Measurements from ENCODE around the gene HNRNPAB.

HNRNPAB gene

DNA sequence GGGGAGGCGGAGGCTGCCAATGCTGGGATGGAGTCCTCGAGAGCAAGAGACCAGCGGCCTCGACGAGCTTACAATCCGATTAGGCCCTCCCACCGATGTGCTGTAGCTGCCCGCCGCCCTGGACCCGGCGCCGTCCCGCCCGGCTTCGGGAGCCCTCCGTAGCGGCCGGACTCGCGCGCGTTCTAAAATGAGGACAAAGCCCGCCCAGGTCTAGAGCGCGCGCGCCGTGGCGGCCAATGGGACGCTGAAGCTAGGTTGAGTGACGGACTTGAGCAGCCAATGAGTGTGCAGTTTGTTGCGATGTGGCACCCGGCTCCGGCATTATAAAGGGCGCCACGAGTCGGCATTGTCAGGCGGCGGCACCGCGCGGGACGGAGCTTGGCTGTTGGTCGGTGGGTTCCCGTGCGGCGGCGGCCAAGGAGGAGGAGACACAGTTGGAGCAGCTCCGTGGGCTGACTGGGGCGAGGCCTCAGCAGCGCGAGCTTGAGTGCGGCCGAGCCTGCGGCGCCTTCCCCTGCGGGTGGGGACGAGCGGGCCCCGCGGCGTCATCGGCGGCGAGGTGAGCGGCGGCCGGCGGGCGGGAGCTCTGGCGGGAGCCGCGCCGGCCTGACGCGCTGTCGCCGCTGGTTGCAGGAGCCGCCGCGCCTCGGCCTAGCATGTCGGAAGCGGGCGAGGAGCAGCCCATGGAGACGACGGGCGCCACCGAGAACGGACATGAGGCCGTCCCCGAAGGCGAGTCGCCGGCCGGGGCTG, at the start of gene HNRNPAB:
TSS of gene HNRNPAB (plus strand) at position 352 of the 753 bp plus-strand sequence. CDS start at position 657, 305 bp downstream.
- DNase-seq (ENCODE audit: low read depth): peak; percentile 89

DNA sequence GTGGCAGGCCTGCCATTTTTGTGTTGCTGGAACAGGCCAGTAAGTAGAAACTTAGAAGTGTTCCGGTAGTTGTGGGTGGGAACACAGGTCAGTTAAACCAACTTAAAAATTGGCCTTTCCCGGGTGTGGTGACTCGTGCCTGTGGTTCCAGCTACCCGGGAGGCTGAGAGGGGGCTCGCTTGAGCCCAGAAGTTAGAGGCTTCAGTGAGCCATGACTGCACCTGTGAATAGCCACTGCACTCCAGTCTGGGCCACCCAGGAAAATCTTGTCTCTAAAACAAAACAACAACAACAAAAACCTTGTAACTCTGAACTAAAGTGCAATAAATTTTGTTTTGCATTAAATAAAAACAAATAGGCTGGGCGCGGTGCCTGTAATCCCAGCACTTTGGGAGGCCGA, 49.3 kb upstream of the HNRNPAB start:
- DNase-seq (ENCODE audit: low read depth): no peak

GRCh38 chr5:178160176-178160575, 44.2 kb upstream of the HNRNPAB start:
- no peak for DNase-seq (ENCODE audit: low read depth)

DNA sequence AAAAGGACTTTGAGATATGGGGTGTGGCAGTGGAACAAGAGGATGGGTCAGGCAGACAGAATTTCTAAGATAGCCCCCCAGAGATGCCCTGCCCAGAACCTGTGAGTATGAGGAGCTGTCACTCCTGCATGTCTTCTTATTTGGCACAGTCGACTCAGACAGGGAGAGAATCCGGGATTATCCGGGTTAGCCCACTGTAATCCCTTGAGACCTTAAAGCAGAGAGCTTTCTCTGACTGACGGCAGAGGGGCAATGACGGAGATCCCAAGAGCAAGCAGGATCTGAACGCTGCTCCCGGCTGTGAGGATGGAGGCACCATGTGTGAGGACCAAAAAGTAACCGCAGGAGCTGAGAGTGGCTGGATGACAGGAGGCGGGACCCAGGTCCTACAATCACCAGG, 41.9 kb upstream of the HNRNPAB start:
- no peak for DNase-seq (ENCODE audit: low read depth)

DNA sequence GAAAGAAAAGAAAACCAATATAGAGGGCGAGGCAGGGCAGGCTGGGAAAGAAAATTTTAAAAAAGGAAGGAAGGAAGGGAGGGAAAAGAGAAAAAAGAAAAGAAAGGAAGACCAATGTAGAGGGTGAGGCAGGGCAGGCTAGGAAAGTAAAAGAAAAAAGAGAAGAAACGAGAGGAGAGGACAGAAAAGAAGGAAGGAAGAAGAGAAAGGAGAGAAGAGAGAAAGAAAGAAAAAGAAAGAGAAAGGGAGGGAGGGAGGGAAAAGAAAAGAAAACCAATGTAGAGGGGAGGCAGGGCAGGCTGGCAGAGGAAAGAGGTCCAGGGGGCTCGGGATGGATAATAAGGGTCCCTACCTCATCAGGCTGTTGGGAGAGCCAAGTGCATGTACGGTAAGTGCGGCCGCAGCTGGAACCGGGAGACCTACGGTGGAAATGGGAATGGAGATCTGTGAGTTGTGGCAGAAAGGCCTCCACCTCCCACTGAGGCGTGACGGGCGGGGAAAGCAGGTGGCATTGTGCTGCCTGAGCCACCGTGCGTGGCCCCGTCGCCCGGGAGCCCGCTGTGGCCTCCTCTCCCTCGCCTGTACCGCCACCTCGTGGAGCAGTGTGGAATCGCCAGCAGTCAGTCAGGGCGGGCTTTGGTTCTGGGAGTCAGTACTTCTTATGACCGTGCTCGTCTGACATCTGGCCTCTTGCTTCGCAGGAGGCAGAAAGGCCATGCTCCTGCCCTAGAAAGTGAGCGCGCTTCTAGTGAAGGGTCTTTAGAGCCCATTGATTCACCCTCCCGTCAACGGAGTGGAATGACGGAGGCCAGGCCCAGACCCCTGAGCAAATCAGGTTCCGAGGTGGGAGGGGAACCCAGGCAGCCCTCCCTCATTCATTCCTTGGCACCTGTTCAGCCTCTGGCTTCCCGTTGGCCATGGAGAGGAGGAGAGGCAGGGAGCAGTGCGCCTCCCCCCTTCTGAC, 40.3 kb upstream of the HNRNPAB start:
- DNase-seq (ENCODE audit: low read depth): peak; percentile 37

DNA sequence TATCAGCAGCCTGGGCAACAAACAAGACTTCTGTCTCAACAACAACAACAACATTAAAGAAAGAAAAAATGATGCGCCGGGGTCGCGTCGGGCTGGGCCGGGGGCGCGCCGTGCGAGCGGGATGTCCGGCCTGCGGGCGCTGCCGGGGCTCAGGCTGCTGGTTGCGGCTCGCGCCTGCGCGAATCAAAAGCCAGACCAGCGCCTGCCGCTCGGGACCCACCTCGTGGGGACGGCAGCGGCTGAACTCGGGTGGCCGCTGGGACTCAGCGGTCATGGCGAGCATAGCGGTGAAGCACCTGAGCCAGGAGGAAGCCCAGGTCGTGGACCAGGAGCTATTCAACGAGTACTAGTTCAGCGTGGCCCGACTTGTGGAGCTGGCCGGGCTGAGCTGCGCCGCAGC, 38.8 kb upstream of the HNRNPAB start:
- DNase-seq (ENCODE audit: low read depth): no peak

- no peak for DNase-seq (ENCODE audit: low read depth)
Measured at GRCh38 chr5:178170455-178170854, 33.9 kb upstream of the HNRNPAB start.

DNA sequence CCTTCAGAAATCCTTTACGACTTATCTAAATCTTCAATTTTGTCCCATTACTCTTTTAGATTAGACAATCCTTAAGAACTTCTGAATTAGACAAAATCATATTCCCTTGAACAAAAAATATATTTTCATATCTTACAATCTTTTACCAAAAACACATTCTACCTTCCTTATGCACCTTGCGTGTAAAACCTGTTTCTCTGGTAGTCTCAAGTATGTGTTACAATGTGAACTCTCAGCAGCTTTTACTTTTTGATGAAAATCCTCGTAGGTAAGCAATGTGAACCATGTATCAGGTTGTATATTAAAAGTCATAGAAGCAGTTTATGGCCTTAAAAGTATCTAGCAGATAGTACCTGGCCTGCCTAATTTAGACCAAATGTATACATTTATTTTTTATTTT, 29.9 kb upstream of the HNRNPAB start:
- no peak for DNase-seq (ENCODE audit: low read depth)

- no peak for DNase-seq (ENCODE audit: low read depth)
Measured at GRCh38 chr5:178176791-178177190, 27.5 kb upstream of the HNRNPAB start.

- DNase-seq (ENCODE audit: low read depth): no peak
Measured at GRCh38 chr5:178177569-178177968, 26.8 kb upstream of the HNRNPAB start.

DNA sequence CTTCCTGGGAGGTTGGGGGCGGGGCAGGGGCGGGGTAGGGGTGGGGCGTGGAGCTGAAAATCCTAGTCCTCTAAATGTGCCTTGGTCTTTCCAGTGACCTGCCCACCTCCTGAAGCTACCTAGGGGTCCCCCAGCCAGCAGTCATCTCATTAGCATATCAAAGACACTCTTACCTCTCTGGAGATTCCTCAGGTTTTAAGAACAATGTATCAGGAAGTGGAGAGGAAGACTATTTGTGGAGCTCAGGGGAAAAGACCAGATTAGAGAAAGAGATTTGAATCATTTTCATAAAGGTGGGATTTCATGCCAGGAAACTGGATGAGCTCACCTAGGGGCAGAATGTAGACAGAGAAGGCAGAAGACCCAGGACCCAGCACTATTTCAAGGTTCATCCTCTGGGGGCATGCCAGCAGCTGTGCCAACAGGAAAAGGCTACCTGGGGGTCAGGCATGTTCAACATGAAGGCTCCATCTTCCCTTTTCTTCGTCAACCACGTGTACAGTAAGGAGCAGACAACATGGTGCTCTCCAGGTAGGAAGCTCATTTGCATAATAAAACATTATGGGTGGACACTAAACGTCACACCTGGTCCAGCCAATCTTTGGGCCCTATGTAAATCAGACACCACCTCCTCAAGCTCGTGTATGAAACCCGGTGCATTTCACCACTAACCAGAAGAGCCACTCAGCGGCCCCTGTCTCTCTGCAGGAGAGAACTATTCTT, 24.0 kb upstream of the HNRNPAB start:
- DNase-seq (ENCODE audit: low read depth): no peak

DNA sequence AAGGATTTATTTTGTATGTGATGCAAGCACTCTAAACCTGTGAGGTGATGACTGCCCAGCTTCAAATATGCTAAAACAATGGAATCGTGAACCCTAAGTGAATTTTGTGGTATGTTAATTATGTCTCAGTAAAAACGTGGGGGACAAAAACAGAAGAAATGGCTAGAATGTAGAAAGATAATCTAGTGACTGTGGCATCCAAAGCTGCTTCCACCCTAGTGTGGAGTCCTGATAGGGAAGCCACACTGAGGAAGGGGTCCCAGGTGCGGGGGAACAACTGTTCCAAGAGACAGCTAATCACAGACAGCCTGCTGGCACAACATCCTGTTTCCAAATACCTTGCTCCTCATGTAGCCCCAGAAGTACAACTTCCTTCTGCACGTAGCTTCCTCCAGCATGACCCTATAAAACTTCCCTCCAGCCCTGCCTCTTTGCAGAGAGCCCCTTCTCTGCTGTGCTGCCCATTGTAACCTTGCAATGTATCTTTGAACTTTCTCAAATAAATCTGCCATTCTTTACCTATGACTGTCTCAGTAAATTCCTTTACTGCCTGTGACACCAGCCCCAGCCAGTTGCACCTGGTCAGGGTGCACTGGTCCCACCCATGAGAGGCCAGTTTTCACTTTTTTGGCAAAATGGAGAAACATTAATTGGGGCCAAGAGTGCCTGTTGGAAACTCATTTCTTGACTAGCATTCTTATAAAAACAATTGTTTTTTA, 22.0 kb upstream of the HNRNPAB start:
- no peak for DNase-seq (ENCODE audit: low read depth)

DNA sequence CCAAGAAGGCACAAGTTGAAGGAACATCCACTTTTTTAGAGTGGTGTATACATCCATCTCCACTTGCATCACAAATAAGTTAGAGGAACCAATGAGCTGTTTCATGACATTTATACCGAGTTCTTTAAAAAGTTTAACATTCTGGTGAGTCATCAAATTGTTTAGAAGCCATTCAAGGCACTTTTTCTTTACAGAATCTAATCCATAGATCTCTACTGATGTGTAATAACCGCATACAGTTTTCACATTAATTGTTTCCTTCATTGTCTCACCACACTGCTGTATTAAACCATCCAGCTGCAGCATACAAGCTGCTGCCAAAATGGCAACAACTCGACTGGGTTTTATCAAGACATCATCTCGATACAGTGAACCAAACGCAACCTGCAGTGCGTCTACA, 17.9 kb upstream of the HNRNPAB start:
- no peak for DNase-seq (ENCODE audit: low read depth)

DNA sequence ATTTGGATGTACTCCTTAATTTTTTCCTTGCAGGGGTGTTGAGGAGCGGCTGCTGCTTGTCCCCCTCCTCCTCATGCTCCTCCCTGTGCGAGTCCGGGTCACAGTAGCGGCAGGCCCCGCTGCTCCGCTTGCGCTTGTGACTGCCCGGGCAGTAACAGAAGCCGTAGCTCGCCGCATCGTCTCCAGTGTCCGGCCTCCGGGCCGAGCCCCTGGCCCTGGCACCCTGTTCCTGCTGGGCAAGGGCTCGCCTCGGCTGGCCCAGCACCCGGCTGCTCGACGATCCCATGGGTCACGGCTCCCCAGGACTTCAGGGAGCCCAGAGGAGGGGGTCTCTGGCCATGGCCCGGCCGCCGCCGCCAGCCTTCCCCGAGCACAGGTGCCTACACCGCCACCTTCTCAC, 17.3 kb upstream of the HNRNPAB start, which contains the start of gene GMCL2:
TSS of gene GMCL2 (minus strand) at position 358 of the 400 bp plus-strand sequence. CDS start at position 286, 72 bp downstream.
- DNase-seq (ENCODE audit: low read depth): no peak

- no peak for DNase-seq (ENCODE audit: low read depth)
Measured at GRCh38 chr5:178189433-178189832, 14.9 kb upstream of the HNRNPAB start.

GRCh38 chr5:178191661-178192060, 12.7 kb upstream of the HNRNPAB start:
- no peak for DNase-seq (ENCODE audit: low read depth)

DNA sequence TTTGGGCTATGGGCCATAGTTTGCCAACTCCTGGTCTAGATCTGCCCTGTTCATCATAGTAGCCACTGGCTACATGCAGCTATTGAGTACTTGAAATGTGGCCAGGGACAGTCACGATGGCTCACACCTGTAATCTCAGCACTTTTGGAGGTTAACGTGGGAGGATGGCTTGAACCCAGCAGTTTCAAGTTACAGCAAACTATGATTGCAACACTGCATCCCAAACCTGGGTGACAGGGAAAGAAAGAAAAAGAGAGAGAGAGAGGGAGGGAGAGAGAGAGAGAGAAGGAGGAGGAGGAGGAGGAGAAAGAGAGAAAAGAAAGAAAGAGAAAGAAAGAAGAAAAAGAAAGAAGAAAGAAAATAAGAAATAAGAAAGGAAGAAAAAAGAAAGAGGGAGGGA, 12.1 kb upstream of the HNRNPAB start:
- DNase-seq (ENCODE audit: low read depth): no peak

DNA sequence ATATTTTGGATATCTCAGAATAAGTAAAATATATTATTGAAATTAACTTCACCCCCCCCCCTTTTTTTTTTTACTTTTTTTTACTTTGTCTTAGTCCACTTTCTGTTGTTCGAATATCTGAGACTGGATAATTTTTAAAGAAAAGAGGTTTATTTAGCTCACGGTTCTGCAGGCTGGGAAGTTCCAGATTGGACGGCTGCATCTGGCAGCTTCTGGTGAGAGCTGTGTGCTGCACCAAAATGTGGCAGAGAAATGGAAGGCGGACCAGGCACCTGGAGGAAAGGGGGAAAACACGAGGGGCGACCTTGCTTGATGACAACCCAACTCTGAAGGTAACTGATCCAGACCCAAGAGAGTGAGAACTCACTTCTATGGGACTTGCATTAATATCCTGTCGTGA, 11.5 kb upstream of the HNRNPAB start:
- no peak for DNase-seq (ENCODE audit: low read depth)

- DNase-seq (ENCODE audit: low read depth): no peak
Measured at GRCh38 chr5:178193251-178193809, 11.0 kb upstream of the HNRNPAB start.

- no peak for DNase-seq (ENCODE audit: low read depth)
Measured at GRCh38 chr5:178194026-178194425, 10.3 kb upstream of the HNRNPAB start.

GRCh38 chr5:178196281-178196812, 8.0 kb upstream of the HNRNPAB start:
- no peak for DNase-seq (ENCODE audit: low read depth)
